NAMALWA (cell line): ENCODE measurements around the gene NSUN4.
"Not testable (repeated sequence)": the region's sequence is repeated elsewhere in the genome, so short reads cannot be mapped to it uniquely, and the experiment has no call there.

Source experiments
- DNase-seq: peaks from one replicate; pipeline ENCODE4 v3.0.0-alpha.2; 2015; ENCODE audit warnings: low spot score

The NSUN4 gene

GRCh38 chr1:46367701-46368100, 27.1 kb downstream of the NSUN4 start:
- DNase-seq: not testable (repeated sequence)

- DNase-seq: no peak
These were observed 28.2 kb downstream of the NSUN4 start for GRCh38 chr1:46368791-46369190.

- no peak for DNase-seq
These were observed 29.1 kb downstream of the NSUN4 start for GRCh38 chr1:46369542-46370213.

GRCh38 chr1:46370214-46370633, 29.6 kb downstream of the NSUN4 start:
- peak; percentile 15 for DNase-seq

- no peak for DNase-seq
These were observed 31.8 kb downstream of the NSUN4 start for GRCh38 chr1:46372431-46372830.

GRCh38 chr1:46379996-46380395, 39.4 kb downstream of the NSUN4 start:
- no peak for DNase-seq

- DNase-seq: no peak
These were observed 39.9 kb downstream of the NSUN4 start for GRCh38 chr1:46380508-46380907.

- DNase-seq: no peak
These were observed 52.9 kb downstream of the NSUN4 start for GRCh38 chr1:46393510-46393909.

- no peak for DNase-seq
These were observed 53.7 kb downstream of the NSUN4 start, which contains the start of gene FAAH for GRCh38 chr1:46394108-46394871. Gene FAAH, plus strand, starts transcription at chr1:46394317. Its CDS starts 32 bp downstream, at chr1:46394349.

GRCh38 chr1:46394872-46395465, 54.4 kb downstream of the NSUN4 start:
- no peak for DNase-seq

GRCh38 chr1:46396441-46397398, 56.1 kb downstream of the NSUN4 start:
- no peak for DNase-seq

GRCh38 chr1:46399307-46399706, 58.7 kb downstream of the NSUN4 start:
- DNase-seq: peak; percentile 30

- DNase-seq: no peak
These were observed 59.8 kb downstream of the NSUN4 start for GRCh38 chr1:46400421-46400820.

- DNase-seq: no peak
These were observed 60.7 kb downstream of the NSUN4 start for GRCh38 chr1:46401154-46401913.

GRCh38 chr1:46401964-46402626, 61.5 kb downstream of the NSUN4 start:
- no peak for DNase-seq

- DNase-seq: no peak
These were observed 63.3 kb downstream of the NSUN4 start for GRCh38 chr1:46403916-46404315.

- DNase-seq: no peak
These were observed 64.0 kb downstream of the NSUN4 start for GRCh38 chr1:46404482-46405196.

GRCh38 chr1:46405197-46405555, 64.6 kb downstream of the NSUN4 start:
- DNase-seq: no peak

- DNase-seq: no peak
These were observed 65.1 kb downstream of the NSUN4 start for GRCh38 chr1:46405724-46406123.
